ENCODE measurements around the gene LSS. TPM values are rescaled to one million over a fixed set of nuclear protein-coding genes. Genes with fewer than 3 reads are reported as not detected.

Gene LSS
- total and polyA plus RNA-seq, 2 of the 8 experiments (the other 6 are each of a cell fraction or from before 2014, with no cell fraction given), result 96.1 to 123 TPM

DNA sequence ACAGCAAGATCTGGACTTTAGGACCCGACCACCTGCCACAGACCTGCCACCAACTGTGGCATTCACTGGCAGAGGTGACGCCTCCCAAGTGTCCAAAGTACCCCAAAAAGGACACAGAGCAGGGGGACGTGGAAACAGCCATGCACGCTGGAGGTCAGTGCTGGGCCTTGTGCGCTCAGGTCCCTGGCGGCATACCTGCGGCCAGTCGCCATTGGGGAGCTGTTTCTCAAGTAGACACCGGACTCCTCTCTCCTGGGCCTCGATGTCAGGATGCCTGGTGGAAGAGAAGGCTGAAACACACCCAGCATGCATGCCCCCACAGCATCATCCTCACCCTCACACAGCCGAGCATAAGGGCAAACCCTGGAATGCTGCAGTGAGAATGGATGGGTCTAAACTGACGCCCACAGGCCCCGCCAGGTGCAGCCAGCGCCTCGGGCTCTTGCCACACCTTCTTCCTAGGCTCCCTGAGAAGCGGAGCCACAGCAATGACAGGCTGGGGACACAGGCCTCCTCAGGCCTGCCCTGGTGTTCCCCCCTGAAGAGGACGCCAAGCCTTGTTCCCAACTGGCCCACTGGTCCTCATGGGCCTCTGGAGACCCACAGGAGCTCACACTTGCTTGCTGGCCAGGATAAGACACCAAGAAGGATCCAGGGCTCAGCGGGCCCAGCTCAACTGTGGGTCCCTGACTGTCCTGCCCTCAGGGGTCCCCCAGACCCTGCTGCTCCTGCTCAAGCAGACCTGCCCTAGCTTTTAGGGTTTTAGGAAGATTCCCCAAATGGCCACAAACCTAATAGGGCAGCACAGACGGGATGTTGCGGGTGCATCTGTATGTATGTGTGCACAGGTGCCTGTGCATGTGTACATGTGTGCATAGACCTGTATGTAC lies 36.6 kb downstream of the LSS start:
- Histone ChIP-seq H3K23ac (ENCODE audit: insufficient read length) (no peak overlapping the region), H3K79me2 (ENCODE audit: control insufficient read depth in 1 of 2, insufficient read depth in 2 of 2, low read length in 2 of 2) (no peaks in the 10 kb centered on the region), H4K20me1 (replicated peaks in 1 of 2; ENCODE audit: control insufficient read depth in 1 of 2, insufficient read depth in 2 of 2, low read length in 2 of 2) (peaks cover 2 to 18% of the 10 kb centered on the region in 2 experiments), H2AK5ac (ENCODE audit: low read depth, low read length) (no peak overlapping the region), H3K4ac (replicated peaks; ENCODE audit: insufficient read length, low read depth, low read length) (no peak overlapping the region), H3K4me2 (ENCODE audit: insufficient read depth in 1 of 2, low read depth in 2 of 2, low read length in 2 of 2) (no peak overlapping the region), H3K9me3 (ENCODE audit: insufficient read depth in 2 of 2, low read depth in 1 of 2, low read length in 1 of 2) (no peaks in the 10 kb centered on the region), H3K56ac (replicated peaks; ENCODE audit: insufficient read length, low read depth, low read length) (no peak overlapping the region), H3K36me3 (ENCODE audit: control insufficient read depth in 2 of 4, insufficient read depth in 4 of 4, low read length in 3 of 4) (peaks cover 8 to 39% (median 22%) of the 10 kb centered on the region in 4 experiments; a peak in 7 of 8 replicates), H2BK120ac (replicated peaks; ENCODE audit: low read depth, low read length) (no peak overlapping the region), H3K27ac (ENCODE audit: low read depth, low read length) (no peak overlapping the region), H3K4me3 (ENCODE audit: extremely low read depth in 1 of 4, insufficient read depth in 2 of 4, low read depth in 3 of 4, low read length in 4 of 4) (no peak overlapping the region), H2BK12ac (ENCODE audit: low read depth, low read length) (peak overlapping the region; percentile 39; the same call in 1 of the 2 replicates), H4K5ac (ENCODE audit: insufficient read length, low read depth, low read length) (no peak overlapping the region), H3K27me3 (replicated peaks in 1 of 4; ENCODE audit: control insufficient read depth in 3 of 4, extremely low read depth in 1 of 4, insufficient read depth in 3 of 4, low read length in 3 of 4) (no peaks in the 10 kb centered on the region), H3K79me1 (ENCODE audit: low read depth, low read length) (no peaks in the 10 kb centered on the region; the same call in 1 of the 2 replicates), H3K18ac (ENCODE audit: extremely low read depth, low read length) (no peak overlapping the region), H4K8ac (ENCODE audit: extremely low read depth, insufficient read depth, low read length) (no peak overlapping the region; the same call in 1 of the 2 replicates), H3K14ac (ENCODE audit: insufficient read length) (no peak overlapping the region), H4K91ac (replicated peaks; ENCODE audit: insufficient read length, low read length) (no peak overlapping the region), H2BK20ac (ENCODE audit: low read length) (no peak overlapping the region), H2BK15ac (ENCODE audit: low read length) (no peak overlapping the region), H3K23me2 (ENCODE audit: low read depth, low read length) (no peaks in the 10 kb centered on the region), H3K4me1 (replicated peaks in 1 of 4; ENCODE audit: control insufficient read depth in 3 of 4, insufficient read depth in 4 of 4, low read length in 3 of 4) (peaks cover 0 to 9% (median 0%) of the 10 kb centered on the region in 4 experiments; a peak in 2 of 7 replicates), H3K9ac (replicated peaks in 1 of 4; ENCODE audit: extremely low read depth in 1 of 4, low read depth in 3 of 4, low read length in 3 of 4) (no peak overlapping the region), H2AFZ (ENCODE audit: low read length) (no peak overlapping the region), H2BK5ac (ENCODE audit: low read depth, low read length) (0 out of 2 replicates have a peak overlapping the region, but pooled peaks have one; percentile 49)
- ChIA-PET POLR2A (ENCODE audit: partially characterized antibody) (interaction anchor here (0.6 kb wide), 1 partner anchor 11 kb away, joined by 3 read pairs; no protein-coding TSS in a partner anchor), CTCF (ENCODE audit: partially characterized antibody) (interaction anchor here (0.7 kb wide), 1 partner anchor 48 kb away, joined by 3 read pairs; no protein-coding TSS in a partner anchor)
- FAIRE-seq, result no peak
- TF ChIP-seq GTF2F1 (IDR thresholded peaks at IDR 0.05; ENCODE audit: borderline replicate concordance, low read depth, low read length) (no peak), RBBP5 (IDR thresholded peaks at IDR 0.05; ENCODE audit: borderline replicate concordance, low read depth, low read length) (no peak), TAF7 (optimal IDR thresholded peaks at IDR 0.05; ENCODE audit: borderline replicate concordance, low read depth, low read length) (no peak), CHD2 (IDR thresholded peaks at IDR 0.05; ENCODE audit: low read length) (no peak), POLR2AphosphoS5 (IDR thresholded peaks at IDR 0.05; ENCODE audit: low read depth, low read length) (0 out of 2 replicates have a peak, but pooled peaks have one; percentile 16), EZH2 (IDR thresholded peaks at IDR 0.05; ENCODE audit: low read depth, low read length, severe bottlenecking) (no peak), RAD21 (IDR thresholded peaks at IDR 0.05 in 1 of 2, conservative IDR thresholded peaks at IDR 0.05 in 1 of 2; ENCODE audit: low read depth in 2 of 2, low read length in 2 of 2) (no peak)
- DNase-seq (ENCODE audit: low read depth in 1 of 2, low spot score in 2 of 2), result peak in 1 of 2 experiments; percentile 42
- 94% methylated on average over 18 of the region's 20 CpGs; no CpG with 5 or more reads in 1 of the 2 experiments for WGBS, 2 experiments (ENCODE audit: extremely low coverage in 1 of 2, insufficient coverage in 1 of 2, insufficient read length in 1 of 2, insufficient replicate concordance in 2 of 2, low coverage in 1 of 2, low lambda C conversion rate in 2 of 2, missing lambda C conversion rate in 1 of 2)

Data from H1 (cell line).